ENCODE results near the gene UNC5C. TPM values are rescaled to one million over a fixed set of nuclear protein-coding genes. Genes with fewer than 3 reads are reported as not detected.

UNC5C gene
- total RNA-seq, 3 donors from 2014 or later, result 6.2 to 20.9 (median 6.2) TPM

DNA sequence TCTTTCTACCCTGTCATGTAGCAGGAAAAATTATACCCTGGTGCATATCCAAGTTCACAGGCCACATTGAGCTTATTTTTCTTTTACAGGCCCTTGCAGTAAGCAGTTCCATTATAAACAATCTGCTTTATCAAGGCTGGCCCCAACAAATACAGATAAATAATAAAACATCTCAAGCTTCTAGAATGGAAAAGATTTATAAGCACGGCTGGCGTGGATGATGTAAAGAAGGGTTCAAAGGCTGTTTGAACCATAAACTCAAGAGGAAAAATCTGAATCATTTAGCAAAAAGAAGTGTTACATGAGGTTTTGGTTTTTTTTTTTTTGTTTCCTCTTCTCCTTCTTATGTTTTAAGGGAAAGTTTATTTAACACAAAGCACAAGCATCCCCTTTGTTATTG lies 109.7 kb downstream of the UNC5C start:
- no peak overlapping the region for H3K27ac ChIP-seq
- TF ChIP-seq, protein P1, sequence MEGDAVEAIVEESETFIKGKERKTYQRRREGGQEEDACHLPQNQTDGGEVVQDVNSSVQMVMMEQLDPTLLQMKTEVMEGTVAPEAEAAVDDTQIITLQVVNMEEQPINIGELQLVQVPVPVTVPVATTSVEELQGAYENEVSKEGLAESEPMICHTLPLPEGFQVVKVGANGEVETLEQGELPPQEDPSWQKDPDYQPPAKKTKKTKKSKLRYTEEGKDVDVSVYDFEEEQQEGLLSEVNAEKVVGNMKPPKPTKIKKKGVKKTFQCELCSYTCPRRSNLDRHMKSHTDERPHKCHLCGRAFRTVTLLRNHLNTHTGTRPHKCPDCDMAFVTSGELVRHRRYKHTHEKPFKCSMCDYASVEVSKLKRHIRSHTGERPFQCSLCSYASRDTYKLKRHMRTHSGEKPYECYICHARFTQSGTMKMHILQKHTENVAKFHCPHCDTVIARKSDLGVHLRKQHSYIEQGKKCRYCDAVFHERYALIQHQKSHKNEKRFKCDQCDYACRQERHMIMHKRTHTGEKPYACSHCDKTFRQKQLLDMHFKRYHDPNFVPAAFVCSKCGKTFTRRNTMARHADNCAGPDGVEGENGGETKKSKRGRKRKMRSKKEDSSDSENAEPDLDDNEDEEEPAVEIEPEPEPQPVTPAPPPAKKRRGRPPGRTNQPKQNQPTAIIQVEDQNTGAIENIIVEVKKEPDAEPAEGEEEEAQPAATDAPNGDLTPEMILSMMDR (IDR thresholded peaks at IDR 0.05), result no peak
- TF ChIP-seq POLR2A (IDR thresholded peaks at IDR 0.05) (no peak), POLR2AphosphoS5 (IDR thresholded peaks at IDR 0.05) (no peak)
- no peak for DNase-seq (ENCODE audit: low spot score in 2 of 2)
- intact Hi-C loops (cut with DNase I; ENCODE audit: low total_unique reads), result no loop called here
- H3K27me3 ChIP-seq, result no peaks in the 10 kb centered on the region
- no peaks in the 10 kb centered on the region for H3K36me3 ChIP-seq
- H3K4me3 ChIP-seq, result no peak overlapping the region
- no peaks in the 10 kb centered on the region for H3K4me1 ChIP-seq
- no peaks in the 10 kb centered on the region for H3K9me3 ChIP-seq

DNA sequence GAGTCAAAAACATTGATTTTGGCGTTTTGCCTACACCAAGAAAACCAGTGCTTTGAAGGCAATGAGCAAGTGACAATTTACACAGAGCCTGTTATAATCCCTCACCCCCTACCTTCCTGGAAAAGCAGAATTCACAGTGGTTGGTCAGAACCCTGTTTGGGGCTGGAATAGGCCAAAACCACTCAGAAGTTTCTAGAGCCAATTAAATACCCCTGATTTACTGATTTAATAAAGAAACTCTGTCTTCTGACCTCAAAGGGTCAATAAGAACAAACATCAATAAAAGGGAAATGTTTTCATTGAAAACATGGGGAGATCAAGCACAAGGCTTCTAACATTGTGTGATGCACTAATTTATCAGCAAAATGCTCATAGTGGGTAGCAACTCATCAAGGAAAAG lies 116.3 kb downstream of the UNC5C start:
- Histone ChIP-seq H3K4me3 (no peak overlapping the region), H3K27me3 (no peaks in the 10 kb centered on the region), H3K36me3 (no peaks in the 10 kb centered on the region), H3K4me1 (no peaks in the 10 kb centered on the region), H3K27ac (no peak overlapping the region), H3K9me3 (no peaks in the 10 kb centered on the region)
- DNase-seq (ENCODE audit: low spot score in 2 of 2), result no peak
- intact Hi-C loops (cut with DNase I; ENCODE audit: low total_unique reads), result no loop called here
- TF ChIP-seq, protein P1 (IDR thresholded peaks at IDR 0.05), result no peak
- TF ChIP-seq POLR2A (IDR thresholded peaks at IDR 0.05) (no peak), POLR2AphosphoS5 (IDR thresholded peaks at IDR 0.05) (no peak)

DNA sequence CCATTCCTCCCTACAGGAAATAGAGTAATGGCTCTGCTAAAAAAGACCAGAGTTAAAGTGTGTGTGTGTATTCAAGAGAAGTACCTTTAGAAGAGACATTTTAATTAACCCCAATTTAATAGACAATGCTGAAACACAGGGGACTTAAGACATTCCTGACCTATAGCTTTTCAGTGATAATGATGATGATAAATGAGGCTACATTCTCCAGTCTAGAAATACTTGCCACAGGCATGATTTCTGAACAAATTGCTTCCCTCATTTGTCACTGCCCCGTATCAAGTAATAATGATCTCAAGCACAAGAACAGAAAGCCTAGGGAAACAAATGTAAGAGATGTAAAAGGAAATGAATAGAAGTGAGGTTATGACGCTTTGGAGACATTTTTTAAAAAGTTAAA lies 117.1 kb downstream of the UNC5C start:
- no peak for DNase-seq (ENCODE audit: low spot score in 2 of 2)
- intact Hi-C loops (cut with DNase I; ENCODE audit: low total_unique reads), result no loop called here
- H3K27ac ChIP-seq, result no peak overlapping the region
- TF ChIP-seq POLR2A (IDR thresholded peaks at IDR 0.05) (no peak), POLR2AphosphoS5 (IDR thresholded peaks at IDR 0.05) (no peak)
- TF ChIP-seq, protein P1 (IDR thresholded peaks at IDR 0.05), result no peak
- H3K36me3 ChIP-seq, result no peaks in the 10 kb centered on the region
- H3K4me3 ChIP-seq, result no peak overlapping the region
- no peaks in the 10 kb centered on the region for H3K9me3 ChIP-seq
- no peaks in the 10 kb centered on the region for H3K4me1 ChIP-seq
- H3K27me3 ChIP-seq, result no peaks in the 10 kb centered on the region

DNA sequence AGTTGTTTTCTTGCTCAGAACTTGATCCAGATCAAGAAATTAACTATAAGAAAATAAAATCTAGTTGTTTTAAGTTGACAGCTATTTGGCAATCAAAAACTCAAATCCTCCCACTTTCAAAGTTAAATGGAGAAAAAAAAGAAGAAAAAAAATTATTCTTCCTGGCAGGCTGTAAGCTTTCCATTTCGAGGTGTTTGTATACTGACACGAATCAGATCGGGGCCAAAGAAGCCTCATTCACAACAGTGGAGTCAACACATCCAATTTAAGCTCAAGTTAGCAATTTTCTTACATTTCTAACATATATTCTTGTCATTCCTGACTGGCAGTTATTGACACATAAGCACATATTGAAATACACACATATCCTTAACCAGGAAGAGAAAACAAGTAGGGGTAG lies 119.4 kb downstream of the UNC5C start:
- Histone ChIP-seq H3K27ac (no peak overlapping the region), H3K27me3 (no peaks in the 10 kb centered on the region), H3K36me3 (no peaks in the 10 kb centered on the region), H3K9me3 (no peaks in the 10 kb centered on the region), H3K4me3 (no peak overlapping the region), H3K4me1 (no peaks in the 10 kb centered on the region)
- intact Hi-C loops (cut with DNase I; ENCODE audit: low total_unique reads), result no loop called here
- TF ChIP-seq POLR2A (IDR thresholded peaks at IDR 0.05) (no peak), POLR2AphosphoS5 (IDR thresholded peaks at IDR 0.05) (no peak)
- TF ChIP-seq, protein P1 (IDR thresholded peaks at IDR 0.05), result no peak
- DNase-seq (ENCODE audit: low spot score in 2 of 2), result no peak

DNA sequence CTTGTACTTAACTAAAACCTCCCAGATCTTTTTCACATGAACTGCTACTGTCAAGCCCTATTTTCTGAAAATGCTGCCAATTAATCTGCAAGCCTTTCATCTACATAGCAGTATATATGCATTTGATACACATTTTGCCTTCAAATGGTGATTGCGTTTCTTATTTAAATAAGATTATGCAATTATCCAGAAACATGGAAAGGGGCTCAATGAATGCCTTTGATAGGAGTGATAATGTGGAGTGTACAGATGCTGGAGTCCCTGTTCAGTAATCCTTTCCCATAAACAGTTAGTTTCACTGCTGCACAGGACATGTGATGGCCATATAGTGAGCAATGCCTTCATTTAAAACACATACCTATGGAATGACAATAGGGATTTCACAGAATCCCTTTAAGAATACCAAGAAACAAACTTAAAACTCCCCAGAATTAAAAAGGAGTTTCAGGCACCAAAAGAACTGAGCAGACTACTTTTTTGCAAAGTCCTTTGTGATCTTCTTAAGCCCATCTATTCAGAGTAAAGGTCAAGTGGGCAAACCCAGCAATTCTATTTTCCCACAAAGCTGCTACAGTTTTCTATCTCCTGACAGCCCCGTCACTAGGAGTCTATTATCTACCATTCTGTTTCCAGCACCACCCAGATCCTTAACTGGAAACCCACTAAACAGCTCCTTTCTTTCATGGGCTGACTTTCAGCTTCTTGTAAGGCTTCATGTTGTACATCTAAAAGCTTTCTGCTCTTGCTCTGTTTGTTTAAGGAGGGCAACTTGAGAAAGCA lies 120.3 kb downstream of the UNC5C start:
- DNase-seq (ENCODE audit: low spot score in 2 of 2), result no peak
- Histone ChIP-seq H3K4me3 (no peak overlapping the region), H3K27me3 (no peaks in the 10 kb centered on the region), H3K27ac (no peak overlapping the region), H3K9me3 (no peaks in the 10 kb centered on the region), H3K4me1 (no peaks in the 10 kb centered on the region), H3K36me3 (no peaks in the 10 kb centered on the region)
- intact Hi-C loops (cut with DNase I; ENCODE audit: low total_unique reads), result no loop called here
- TF ChIP-seq POLR2A (IDR thresholded peaks at IDR 0.05) (no peak), POLR2AphosphoS5 (IDR thresholded peaks at IDR 0.05) (no peak)
- TF ChIP-seq, protein P1 (IDR thresholded peaks at IDR 0.05), result no peak

All from breast epithelium (tissue), 4 donors.